CD4-positive, alpha-beta T cell treated with Interleukin-6 at 100 ng/mL for 8 hours (primary cell): Measurements from ENCODE around the gene KIRREL1.
"Not testable (repeated sequence)": the region's sequence is repeated elsewhere in the genome, so short reads cannot be mapped to it uniquely, and the experiment has no call there.

Experiments
- DNase-seq: peaks from one replicate; pipeline ENCODE4 v3.0.0-alpha.2; 2020; ENCODE audit warnings: mixed read lengths, low spot score

The KIRREL1 gene

DNA sequence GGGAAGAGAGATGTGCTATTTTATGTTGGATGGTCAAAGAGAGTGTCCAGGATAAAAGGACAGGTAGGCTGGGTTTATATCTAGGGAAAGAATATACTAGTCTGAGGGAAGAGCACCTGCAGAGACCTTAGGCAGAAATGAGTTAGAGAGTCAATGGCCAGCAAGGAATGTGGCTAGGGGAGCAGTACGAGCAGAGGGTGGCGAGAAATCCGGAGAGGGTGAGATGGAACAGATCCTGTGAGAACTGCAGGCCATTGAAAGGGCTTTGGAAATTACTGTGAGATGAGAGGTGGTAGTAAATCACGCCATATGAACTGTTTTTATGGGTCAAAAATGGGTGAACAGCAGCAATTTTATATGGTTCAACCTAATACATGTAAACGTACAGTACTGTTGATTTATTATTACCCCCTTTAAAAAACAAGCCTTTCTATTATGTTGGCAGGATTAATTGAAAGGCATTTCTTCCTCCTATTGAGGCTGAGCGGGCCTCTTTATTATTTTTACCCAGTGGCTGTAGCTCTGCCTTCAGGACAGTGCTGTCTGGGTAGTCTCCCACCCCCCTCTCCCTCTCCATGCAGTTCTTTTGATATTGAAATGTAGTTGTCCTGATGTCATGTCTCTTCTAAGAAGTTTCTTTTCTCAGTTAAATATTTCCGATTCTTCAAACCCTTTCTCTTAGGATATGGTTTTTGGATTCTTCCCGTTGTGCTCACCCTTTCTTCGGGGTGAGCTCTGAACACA, 112.1 kb downstream of the KIRREL1 start:
- DNase-seq = no peak

DNA sequence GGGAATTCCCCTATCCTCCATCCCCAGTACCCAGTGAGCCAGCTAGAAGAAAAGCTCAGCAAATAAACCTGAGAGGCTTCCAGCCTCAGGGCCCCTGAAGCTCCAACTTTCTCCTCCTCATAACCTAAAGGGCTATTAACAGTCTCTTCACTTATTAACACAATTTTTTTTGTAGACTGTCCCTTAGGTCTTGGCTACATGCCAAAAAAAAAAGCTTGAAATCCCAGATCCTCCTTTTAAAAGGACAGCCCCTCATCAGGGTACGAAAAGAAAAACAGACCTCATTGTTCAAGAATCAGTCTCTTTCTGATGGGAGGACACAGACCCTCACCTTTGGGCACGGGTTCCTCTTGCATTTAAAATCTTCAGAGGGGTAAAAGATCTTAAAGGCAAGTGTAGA, 114.5 kb downstream of the KIRREL1 start:
- DNase-seq = no peak

DNA sequence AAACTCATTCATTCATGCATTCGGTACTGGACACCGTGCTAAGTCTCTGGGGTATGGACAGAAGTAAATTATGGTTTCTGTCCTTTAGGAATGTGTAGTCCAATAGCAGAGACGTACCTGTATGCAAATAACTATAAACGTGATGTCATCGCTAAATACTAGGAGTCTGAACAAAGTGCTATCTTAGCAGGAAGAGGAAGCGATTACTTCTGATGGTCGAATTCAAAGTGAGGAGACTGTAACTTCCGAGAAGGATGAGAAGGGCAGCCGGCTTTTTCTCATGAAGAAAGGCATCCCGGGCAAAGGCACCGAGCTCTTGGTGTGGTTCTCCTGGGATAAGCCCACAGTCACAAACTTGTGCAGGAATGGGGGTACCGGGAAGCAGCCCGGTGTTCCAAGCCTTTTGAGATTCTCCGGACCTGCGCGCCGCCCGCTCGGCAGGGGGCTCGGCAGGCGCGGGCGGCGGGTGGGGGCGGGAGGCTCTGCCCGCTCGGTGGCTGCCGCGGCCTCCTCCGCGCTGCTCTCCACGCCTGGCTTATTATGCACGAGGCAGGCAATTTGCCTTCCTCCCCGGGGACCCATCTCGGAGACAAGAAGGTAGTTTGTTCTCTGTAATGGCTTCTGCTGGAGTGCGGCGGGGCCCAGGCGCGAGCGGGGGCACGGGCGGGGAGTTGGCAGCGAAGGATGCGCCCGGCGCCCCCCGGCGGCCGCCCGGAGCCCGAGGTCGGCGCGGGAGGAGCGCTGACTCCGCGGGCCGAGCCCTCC, 119.7 kb downstream of the KIRREL1 start:
- peak; percentile 21 for DNase-seq

DNA sequence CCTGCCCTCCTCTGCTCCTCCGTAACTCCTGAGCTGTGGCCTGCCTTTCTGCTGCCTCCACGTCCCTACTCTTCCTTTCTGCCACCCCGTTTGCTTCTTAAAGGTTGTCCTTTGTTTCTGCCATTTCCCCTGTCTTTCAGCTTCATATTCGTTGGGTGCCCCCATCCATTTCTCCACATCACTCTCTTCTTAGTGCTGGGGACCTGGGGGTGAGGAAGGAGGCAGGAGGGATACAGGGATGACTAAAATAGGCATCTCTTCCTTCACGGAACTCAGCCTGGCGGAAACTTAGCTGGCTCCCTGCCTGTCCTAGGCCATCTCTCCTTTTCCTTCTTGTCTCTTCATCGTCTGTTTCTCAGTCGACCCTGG, 120.3 kb downstream of the KIRREL1 start:
- DNase-seq = no peak

DNA sequence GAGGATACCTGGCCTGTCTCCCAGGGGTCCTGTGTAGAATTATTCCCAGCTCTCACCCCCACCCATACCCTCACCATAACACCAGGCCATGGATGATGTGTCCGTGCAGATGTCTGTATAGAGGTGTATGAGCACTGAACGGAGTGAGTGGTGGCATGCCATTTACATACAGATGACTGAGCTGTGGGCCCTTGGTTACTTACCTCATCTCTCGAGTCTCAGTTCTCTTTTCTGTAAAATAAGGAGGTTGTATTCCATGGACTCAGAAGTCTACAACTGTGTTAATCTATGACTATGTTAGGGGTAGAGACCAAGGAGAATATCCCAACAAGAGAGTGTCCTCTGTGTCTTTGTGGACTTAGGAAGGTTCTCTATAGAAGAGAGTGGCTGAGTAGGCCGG, 121.7 kb downstream of the KIRREL1 start:
- no peak for DNase-seq

DNA sequence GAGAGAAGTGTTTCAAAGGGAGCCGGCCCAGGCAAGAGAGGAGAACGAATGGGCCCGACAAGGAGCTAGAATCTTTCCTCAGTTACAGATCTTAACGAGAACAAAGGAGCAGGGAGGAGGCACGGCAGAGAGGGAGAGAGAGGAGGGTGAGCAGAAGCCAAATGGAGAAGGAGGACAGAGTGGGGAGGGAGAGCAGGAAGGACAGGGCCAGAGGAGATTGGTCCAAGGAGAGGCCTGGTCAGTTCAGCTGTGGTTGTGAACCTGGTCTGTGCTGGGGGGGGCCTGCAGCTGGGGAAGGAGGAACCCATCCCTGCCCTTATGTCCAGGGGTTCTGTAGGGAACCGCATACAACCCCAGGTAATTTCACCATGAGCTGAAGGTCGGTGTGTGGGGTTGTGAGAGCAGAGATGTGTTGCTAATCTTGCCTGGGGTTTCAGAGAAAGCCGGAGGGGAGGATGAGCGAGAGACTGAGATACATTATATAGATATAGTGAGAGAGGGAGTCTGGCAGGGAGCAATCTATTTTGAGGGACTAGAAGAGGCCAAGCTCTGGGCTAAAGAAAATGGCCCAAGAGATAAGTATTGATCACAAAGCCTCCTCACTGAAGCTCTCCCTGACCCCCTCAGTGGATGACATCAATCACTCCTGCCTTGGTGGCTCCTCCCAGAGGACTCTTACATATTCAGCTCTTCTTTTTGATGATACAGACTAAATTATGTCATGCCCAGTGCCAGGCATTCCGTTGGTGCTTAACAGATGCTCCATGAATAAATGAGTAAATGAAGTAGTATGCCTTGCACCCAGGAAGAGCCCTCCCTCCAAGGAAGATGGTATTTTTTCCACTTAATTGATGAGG, 123.1 kb downstream of the KIRREL1 start:
- no peak for DNase-seq

DNA sequence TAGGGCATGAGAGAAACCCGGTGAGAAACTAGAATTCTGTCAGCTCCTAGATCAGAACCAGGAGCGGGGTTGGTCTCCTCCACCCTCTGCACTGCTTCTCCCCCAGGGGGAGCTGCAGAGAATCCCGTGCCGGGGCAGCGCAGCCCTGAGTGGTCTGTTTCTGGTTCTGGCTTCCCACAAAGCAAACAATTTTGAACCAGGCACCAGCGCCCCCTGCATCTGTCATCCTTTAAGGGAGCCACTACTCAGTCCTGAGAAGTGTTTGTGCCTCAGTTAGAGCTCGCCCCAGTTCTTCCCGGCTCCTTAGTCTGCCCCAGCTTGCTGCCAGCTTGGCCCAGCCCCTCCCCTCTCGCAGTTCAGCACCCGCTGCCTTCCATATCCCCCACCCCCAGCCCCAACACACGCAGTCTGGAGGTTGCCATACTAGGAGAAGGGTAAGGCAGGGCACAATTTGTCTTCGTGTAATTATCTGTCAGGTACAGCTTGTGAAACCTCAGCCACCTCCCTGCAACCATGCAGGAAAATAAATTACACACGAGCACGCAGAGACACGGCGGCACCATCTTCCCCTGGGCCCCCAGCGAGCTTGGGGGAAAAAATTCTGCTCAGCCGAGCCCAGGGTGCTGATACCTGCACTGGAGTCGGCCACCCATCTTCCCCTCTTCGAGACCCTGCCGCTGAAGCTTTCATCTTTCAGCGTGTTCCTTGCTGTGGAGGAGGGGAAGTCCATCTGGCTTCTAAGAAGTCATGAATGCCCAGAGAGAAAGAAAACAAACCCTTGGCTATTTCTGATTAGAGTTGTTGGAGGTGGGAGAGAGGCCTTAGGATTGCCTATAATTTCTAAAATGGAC, 124.6 kb downstream of the KIRREL1 start:
- peak; percentile 50 for DNase-seq

DNA sequence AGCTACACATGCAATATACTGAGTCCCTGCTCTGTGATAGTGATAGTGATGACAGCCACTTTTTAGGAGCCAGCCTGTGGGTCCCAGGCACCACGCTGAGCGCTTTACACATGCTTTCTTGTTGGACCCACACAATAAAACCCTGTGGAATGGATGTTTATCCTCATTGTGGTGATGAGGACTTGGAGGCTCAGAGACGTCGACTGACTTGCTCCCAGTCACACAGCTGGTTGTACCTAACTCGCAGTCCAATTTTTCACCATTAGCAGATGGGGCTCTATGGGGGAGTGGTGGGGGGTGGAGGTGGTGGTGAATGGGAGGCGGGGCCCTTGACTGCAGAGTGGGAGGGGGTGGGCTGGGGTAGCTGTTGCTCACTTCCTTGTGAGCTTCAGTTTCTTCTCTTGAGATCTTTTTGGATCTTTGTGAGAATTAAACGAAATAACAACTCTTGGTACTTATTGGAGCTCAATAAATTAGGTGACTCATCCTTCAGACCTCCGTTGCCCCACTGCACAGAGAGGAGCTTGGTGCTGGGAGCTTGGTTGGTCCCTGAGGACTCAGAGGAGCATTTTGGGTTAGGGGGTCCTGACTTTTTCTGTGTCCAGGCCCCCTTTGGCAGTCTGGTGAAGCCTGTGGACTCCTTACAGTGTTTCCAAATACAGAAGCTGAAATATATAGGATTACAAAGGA, 125.4 kb downstream of the KIRREL1 start:
- no peak for DNase-seq

DNA sequence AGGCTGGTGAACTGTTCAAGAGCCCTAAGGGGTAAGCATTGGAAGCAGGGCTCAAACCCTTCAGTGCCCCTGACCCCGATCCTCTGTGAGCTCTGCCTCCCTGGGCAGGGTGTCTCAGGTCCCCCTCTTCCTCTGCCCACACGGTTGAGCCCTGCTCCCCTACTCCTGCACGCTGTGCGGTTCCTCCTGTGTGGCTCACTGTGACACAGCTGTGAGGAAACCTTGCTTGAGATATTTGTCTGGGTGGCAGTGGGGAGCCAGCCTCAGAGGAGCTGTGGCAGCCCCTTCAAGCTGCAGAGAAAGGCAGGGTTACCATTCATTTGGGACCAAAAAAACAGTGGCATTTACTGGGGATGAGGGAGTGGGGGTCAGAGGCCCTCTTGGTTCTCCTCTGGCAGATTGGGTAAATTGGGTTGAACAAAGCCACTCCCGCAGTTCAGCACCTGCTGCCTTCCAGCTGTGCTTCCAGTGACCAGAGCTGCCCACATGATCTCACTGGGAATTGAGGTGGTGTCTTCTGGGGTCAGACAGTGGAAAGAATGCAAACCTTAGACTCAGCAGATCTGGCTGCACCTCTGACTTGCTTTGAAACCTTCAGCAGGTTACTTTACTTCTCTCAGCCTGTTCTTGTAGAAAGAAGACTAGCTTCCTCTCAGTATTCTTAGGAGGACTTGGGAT, 126.7 kb downstream of the KIRREL1 start:
- no peak for DNase-seq

DNA sequence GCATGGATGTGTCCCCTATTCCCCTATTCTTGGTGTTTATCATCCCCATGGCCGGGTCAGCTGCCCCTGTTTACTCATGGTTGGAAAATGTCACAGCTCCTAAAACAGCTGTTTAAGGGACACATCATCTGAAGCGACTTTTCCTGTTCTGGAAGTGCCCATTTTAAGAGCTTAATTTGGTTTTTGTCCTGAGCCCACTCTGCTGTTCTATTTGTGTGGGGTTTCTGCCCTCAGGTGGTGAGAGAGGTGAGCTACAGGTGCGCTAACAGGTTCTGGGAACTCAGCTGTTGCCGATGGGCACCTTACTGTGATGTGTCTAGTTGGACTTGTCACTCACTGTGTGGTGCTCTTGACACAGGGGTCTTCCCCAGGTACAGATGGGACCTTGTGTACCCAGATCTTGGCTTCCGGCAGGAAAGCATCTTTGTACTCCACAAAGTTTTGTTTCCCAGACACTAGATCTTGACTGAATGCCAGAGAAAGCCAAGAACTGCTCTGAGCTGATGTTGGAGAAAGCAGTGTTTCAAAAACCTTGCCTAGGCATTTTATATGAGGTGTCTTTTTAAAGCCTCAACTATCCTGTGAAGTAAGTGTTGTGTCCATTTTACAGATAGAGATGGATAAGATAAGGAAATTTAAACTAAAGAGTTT, 128.3 kb downstream of the KIRREL1 start:
- DNase-seq = no peak

DNA sequence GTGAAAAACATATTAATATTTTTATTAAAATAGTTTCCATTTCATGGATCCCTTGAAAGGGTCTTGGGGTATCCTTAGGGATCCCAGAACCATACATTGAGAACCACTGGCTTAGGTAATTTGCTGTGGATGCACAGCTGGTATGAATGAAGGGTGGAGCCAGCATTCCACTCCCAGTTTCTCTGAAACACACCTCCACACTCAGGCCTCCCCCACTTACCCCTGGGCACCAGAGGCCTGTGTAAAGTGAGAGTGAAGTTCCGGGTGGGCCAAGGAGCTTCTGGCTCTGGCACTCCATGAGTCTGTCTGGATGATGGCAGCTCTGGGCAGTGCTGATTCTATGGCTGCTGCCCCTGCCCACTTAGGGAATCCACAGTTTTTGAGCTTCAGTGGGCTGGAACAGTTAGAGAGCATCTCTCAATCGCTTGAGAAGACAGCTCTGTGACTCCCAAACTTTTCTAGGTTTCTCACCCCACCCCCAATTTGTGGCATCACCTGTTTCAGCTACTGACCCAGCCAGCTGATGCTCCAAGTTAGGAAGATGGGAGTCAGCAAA, 129.5 kb downstream of the KIRREL1 start:
- no peak for DNase-seq

DNA sequence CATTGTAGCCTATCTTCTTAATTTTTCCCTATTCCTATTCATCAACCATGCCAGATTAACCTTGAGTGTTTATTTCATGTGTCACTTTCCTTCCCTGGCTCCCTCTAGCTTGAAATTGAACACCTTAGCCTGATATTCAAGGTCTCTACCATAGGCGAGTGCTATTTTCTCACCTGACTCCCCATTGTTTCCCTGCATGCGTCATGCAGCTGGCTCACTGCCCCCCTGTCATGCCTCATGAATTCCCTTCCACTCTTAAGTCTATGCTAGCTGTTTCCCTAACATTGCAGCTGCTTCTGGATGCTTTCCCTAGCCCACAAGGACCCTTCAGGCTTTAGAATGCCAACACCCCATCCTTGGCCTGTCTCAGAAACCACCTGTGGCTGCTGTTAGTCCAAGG, 130.6 kb downstream of the KIRREL1 start:
- DNase-seq = no peak

DNA sequence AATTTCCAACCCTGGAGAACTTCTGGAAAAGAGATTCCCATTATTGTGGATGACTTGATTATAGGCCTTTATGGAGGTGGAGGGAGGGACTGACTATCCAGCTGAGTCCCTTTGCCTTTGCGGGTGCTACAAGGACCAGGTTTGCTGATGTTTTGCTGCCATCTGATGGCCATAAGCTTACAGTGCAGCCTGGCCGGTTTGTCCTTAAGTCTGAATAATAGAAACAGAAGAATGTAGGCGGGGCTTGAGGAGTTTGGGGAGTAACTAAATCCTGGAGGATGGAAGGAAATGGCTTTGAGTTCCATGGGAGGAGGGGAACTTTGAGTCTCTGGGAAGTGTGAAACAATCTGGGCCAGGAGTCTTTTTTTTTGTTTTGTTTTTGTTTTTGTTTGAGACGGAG, 131.6 kb downstream of the KIRREL1 start:
- DNase-seq = peak; percentile 67

DNA sequence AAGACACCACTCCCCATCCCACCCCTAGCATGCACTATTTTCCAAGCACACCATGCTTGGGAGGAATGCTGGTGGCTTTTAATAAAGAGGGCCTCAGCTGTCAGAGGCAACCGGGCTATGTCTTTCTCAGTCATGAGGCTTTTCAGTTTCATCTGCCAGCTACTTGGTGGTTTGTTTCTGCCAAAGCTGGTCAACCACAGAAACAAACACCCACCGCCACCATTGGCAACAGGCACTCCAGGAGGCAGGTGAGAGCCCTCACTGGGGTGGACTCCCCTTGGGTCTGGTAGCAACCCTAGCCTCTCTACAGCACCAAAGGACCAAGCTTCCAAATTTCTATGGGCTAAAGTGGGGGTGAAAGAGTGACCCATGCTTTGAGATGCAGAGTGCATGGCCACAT, 133.0 kb downstream of the KIRREL1 start:
- DNase-seq = no peak

DNA sequence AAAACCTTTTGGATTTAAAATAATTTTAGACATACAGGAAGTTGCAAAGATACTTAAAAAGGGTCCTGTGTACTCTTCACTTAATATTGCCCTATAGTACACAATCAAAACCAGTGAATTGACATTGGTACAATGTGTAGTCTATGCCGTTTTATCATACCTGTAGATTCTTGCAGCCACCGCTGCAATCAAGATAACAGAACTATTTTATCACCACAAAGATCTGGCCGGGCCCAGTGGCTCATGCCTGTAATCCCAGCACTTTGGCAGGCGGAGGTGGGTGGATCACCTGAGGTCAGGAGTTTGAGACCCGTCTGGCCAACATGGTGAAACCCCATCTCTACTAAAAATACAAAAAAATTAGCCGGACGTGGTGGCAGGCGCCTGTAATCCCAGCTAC, 135.1 kb downstream of the KIRREL1 start:
- DNase-seq = not testable (repeated sequence)

DNA sequence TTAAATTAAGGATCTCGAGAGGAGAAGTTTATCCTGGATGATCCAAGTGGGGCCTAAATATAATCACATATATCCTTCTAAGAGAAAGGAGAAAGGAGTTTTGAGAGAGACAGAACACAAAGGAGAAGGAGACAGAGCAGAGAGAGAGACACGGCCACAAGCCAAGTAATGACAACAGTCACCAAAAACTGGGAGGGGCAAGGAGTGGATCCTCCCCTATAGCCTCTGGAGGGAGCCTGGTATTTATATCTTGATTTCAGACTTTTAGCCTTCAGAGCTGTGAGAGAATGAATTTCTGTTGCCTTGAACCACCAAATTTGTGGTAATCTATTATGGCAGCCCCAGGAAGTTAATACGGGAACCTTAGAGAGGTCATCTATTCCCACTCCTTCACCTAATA, 137.8 kb downstream of the KIRREL1 start:
- no peak for DNase-seq

DNA sequence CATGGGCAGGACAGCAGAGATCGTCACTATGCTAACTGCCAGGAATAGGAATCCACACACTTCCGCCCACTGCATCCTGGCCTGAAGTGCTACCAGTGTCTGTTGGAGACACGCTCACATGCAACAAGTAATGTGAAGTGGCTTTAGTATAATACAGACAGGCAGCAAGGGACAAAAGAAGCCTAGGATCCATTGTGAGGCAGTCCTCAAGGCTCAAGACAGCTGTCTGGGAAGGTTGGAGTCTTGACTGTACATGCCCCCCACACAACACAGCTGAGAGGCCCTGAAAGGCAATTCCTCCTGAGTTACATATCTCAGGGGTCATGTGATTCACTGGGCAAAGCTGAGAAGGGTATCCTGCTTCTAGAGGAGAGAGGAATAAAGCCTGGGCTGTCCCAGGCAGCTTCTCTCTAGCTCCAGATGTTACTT, 147.3 kb downstream of the KIRREL1 start:
- DNase-seq = no peak

DNA sequence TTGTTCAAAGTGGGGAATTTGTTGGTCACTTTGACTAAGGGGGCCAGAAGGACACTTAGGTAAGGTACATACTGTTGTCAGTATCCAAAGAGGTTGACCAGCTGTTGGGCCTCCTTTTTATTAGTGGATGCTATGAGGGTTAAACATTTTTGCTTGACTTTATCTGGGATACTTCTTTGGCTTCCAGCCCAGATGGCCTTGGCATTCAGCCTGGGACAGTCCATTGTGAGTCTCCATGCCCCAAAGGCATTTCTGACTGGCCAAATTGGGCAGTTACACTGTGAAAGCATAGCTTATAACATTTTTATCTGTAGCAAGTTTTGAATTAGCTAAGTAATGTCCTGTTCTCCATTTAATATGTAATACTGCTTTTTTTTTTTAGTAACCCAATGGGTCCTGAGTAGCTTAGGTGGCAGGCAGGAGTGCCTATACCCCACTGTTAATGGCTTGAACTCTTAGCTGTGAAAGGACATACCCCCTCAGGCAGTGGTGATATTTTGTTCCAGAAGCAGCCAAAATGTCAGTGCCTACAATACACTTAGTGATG, 151.8 kb downstream of the KIRREL1 start:
- DNase-seq = no peak

DNA sequence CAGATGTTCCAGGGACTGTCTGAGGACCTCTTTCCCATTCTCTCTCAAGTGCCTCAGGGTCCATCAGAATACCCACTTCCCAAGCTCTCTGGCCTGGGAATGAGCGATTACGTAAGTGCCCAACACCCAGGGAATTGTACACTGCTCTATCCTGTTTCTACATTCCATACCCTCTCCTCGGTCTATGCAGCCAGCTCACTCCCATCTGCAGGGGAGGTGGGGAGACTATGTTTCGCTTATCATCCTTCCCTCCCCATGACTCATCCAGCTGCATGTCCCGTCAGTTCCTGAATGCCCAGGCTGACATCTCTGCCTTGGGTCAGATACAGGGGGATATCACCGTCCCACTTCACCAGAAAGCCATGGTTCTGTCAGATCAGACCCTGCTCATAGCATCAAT, 152.7 kb downstream of the KIRREL1 start:
- no peak for DNase-seq
